Activated naive CD4-positive, alpha-beta T cell treated with anti-CD3 and anti-CD28 coated beads for 36 hours (primary cell): ENCODE results near the gene SLC6A11. TPM values are rescaled to one million over a fixed set of nuclear protein-coding genes. Genes with fewer than 3 reads are reported as not detected.

Experiments
- CTCF ChIA-PET: fragments of 350-600 bp; sonication (Branson Sonifier 250); formaldehyde crosslinking; loops from one replicate; lab custom pipeline; 2021; ENCODE audit warnings: antibody characterized with exemption; lab: Charles Lee
- DNase-seq: peaks from one replicate; pipeline ENCODE4 v3.0.0-alpha.2; 2020
- H3K27ac Mint-ChIP-seq: one replicate; pipeline ENCODE4 v1.8.0; 2021; ENCODE audit warnings: mild to moderate bottlenecking, mixed read lengths
- H3K27me3 Mint-ChIP-seq: one replicate; pipeline ENCODE4 v1.8.0; 2021; ENCODE audit warnings: low read depth, mixed read lengths
- H3K36me3 Mint-ChIP-seq: one replicate; pipeline ENCODE4 v1.8.0; 2021; ENCODE audit warnings: low read depth, mixed read lengths
- H3K4me1 Mint-ChIP-seq: one replicate; pipeline ENCODE4 v1.8.0; 2021; ENCODE audit warnings: low read depth, mixed read lengths
- H3K4me3 Mint-ChIP-seq: one replicate; pipeline ENCODE4 v1.8.0; 2021; ENCODE audit warnings: mild to moderate bottlenecking, moderate library complexity, mixed read lengths
- H3K9me3 Mint-ChIP-seq: one replicate; pipeline ENCODE4 v1.8.0; 2021; ENCODE audit warnings: mixed read lengths
- intact Hi-C: fragments of 100-400 bp; cut with micrococcal nuclease; formaldehyde crosslinking; loops from one replicate; pipeline ENCODE4 v1.15.1; 2023
- total RNA-seq, 2 experiments: library from RNA; stranded (reverse); gene quantifications; one replicate each; pipeline ENCODE4 v1.2.3, GENCODE V29; 2021

SLC6A11 gene
- total RNA-seq, 2 experiments from 2014 or later, result not detected

GRCh38 chr3:10956531-10956930 lies 140.5 kb downstream of the SLC6A11 start:
- CTCF ChIA-PET, result interaction anchor here (1.0 to 1.3 kb wide), 2 partner anchors 9 to 11 kb away, joined by 3 to 4 read pairs; no protein-coding TSS in a partner anchor

GRCh38 chr3:10956986-10957385 lies 141.0 kb downstream of the SLC6A11 start:
- no peak for DNase-seq
- Mint-ChIP-seq H3K27me3 (peaks cover 2% of the 10 kb centered on the region), H3K9me3 (no peaks in the 10 kb centered on the region), H3K27ac (no peak overlapping the region), H3K4me3 (no peak overlapping the region), H3K4me1 (no peaks in the 10 kb centered on the region), H3K36me3 (no peaks in the 10 kb centered on the region)
- intact Hi-C loops, result no loop called here
- CTCF ChIA-PET, result interaction anchor here (1.3 kb wide), 1 partner anchor 11 kb away, joined by 4 read pairs; no protein-coding TSS in a partner anchor

More at GRCh38 chr3:10956531-10956930, 140.5 kb downstream of the SLC6A11 start:
- Mint-ChIP-seq H3K27ac (no peak overlapping the region), H3K4me3 (no peak overlapping the region), H3K36me3 (no peaks in the 10 kb centered on the region), H3K27me3 (peaks cover 3% of the 10 kb centered on the region), H3K4me1 (no peaks in the 10 kb centered on the region), H3K9me3 (no peaks in the 10 kb centered on the region)
- intact Hi-C loops, result no loop called here
- DNase-seq, result no peak

GRCh38 chr3:10957976-10958749 lies 142.1 kb downstream of the SLC6A11 start:
- Mint-ChIP-seq H3K9me3 (no peaks in the 10 kb centered on the region), H3K4me3 (no peak overlapping the region), H3K27me3 (no peaks in the 10 kb centered on the region), H3K27ac (no peak overlapping the region), H3K36me3 (no peaks in the 10 kb centered on the region), H3K4me1 (no peaks in the 10 kb centered on the region)
- DNase-seq, result no peak
- intact Hi-C loops, result no loop called here
- CTCF ChIA-PET, result interaction anchor here (0.9 to 1.2 kb wide), 2 partner anchors 16 to 102 kb away, joined by 3 read pairs; no protein-coding TSS in a partner anchor

- H3K4me1 Mint-ChIP-seq, result no peaks in the 10 kb centered on the region
- H3K4me3 Mint-ChIP-seq, result no peak overlapping the region
- intact Hi-C loops, result no loop called here
- no peaks in the 10 kb centered on the region for H3K9me3 Mint-ChIP-seq
- no peak for DNase-seq
- CTCF ChIA-PET, result no interaction called here
- no peak overlapping the region for H3K27ac Mint-ChIP-seq
- H3K36me3 Mint-ChIP-seq, result no peaks in the 10 kb centered on the region
- no peaks in the 10 kb centered on the region for H3K27me3 Mint-ChIP-seq
Measured at GRCh38 chr3:10960255-10960654, 144.2 kb downstream of the SLC6A11 start.

GRCh38 chr3:10961921-10962320 lies 145.9 kb downstream of the SLC6A11 start:
- Mint-ChIP-seq H3K9me3 (no peaks in the 10 kb centered on the region), H3K36me3 (no peaks in the 10 kb centered on the region), H3K4me3 (no peak overlapping the region), H3K27me3 (peaks cover 8% of the 10 kb centered on the region), H3K27ac (no peak overlapping the region), H3K4me1 (no peaks in the 10 kb centered on the region)
- intact Hi-C loops, result no loop called here
- DNase-seq, result no peak
- CTCF ChIA-PET, result interaction anchor here (1.1 kb wide), 1 partner anchor 15 kb away, joined by 3 read pairs; no protein-coding TSS in a partner anchor

- CTCF ChIA-PET, result interaction anchor here (0.6 to 1.7 kb wide), 3 partner anchors 16 to 560 kb away, joined by 3 to 7 read pairs (median 3); no protein-coding TSS in a partner anchor
- H3K36me3 Mint-ChIP-seq, result no peaks in the 10 kb centered on the region
Measured at GRCh38 chr3:10962481-10963036, 146.5 kb downstream of the SLC6A11 start.

GRCh38 chr3:10964537-10965167 lies 148.6 kb downstream of the SLC6A11 start:
- H3K27me3 Mint-ChIP-seq, result peaks cover 9% of the 10 kb centered on the region
- intact Hi-C loops, result no loop called here
- no peaks in the 10 kb centered on the region for H3K4me1 Mint-ChIP-seq
- DNase-seq, result peak; percentile 27
- H3K4me3 Mint-ChIP-seq, result no peak overlapping the region
- H3K9me3 Mint-ChIP-seq, result no peaks in the 10 kb centered on the region
- H3K27ac Mint-ChIP-seq, result no peak overlapping the region
- CTCF ChIA-PET, result interaction anchor here (1.2 kb wide), 1 partner anchor 206 kb away, joined by 4 read pairs; no protein-coding TSS in a partner anchor
- no peaks in the 10 kb centered on the region for H3K36me3 Mint-ChIP-seq

More at GRCh38 chr3:10962481-10963036, 146.5 kb downstream of the SLC6A11 start:
- Mint-ChIP-seq H3K4me3 (no peak overlapping the region), H3K27me3 (peaks cover 8% of the 10 kb centered on the region), H3K27ac (no peak overlapping the region), H3K4me1 (no peaks in the 10 kb centered on the region), H3K9me3 (no peaks in the 10 kb centered on the region)
- no peak for DNase-seq
- intact Hi-C loops, result no loop called here

- no peak overlapping the region for H3K27ac Mint-ChIP-seq
- CTCF ChIA-PET, result no interaction called here
Measured at GRCh38 chr3:10968401-10968800, 152.4 kb downstream of the SLC6A11 start.

GRCh38 chr3:10970306-10970960 lies 154.4 kb downstream of the SLC6A11 start:
- CTCF ChIA-PET, result interaction anchor here (1.8 kb wide), 1 partner anchor 12 kb away, joined by 5 read pairs; no protein-coding TSS in a partner anchor
- H3K4me1 Mint-ChIP-seq, result no peaks in the 10 kb centered on the region
- no peaks in the 10 kb centered on the region for H3K36me3 Mint-ChIP-seq
- H3K9me3 Mint-ChIP-seq, result no peaks in the 10 kb centered on the region
- no peak overlapping the region for H3K27ac Mint-ChIP-seq
- no peak for DNase-seq
- intact Hi-C loops, result no loop called here
- H3K4me3 Mint-ChIP-seq, result no peak overlapping the region
- peaks cover 19% of the 10 kb centered on the region for H3K27me3 Mint-ChIP-seq

More at GRCh38 chr3:10968401-10968800, 152.4 kb downstream of the SLC6A11 start:
- DNase-seq, result no peak
- H3K4me1 Mint-ChIP-seq, result no peaks in the 10 kb centered on the region
- intact Hi-C loops, result no loop called here
- no peaks in the 10 kb centered on the region for H3K9me3 Mint-ChIP-seq
- no peak overlapping the region for H3K4me3 Mint-ChIP-seq
- no peaks in the 10 kb centered on the region for H3K36me3 Mint-ChIP-seq
- H3K27me3 Mint-ChIP-seq, result peaks cover 14% of the 10 kb centered on the region

GRCh38 chr3:10972072-10972782 lies 156.2 kb downstream of the SLC6A11 start:
- Mint-ChIP-seq H3K9me3 (no peaks in the 10 kb centered on the region), H3K27me3 (peaks cover 14% of the 10 kb centered on the region), H3K4me1 (peaks cover 5% of the 10 kb centered on the region), H3K36me3 (no peaks in the 10 kb centered on the region), H3K4me3 (no peak overlapping the region), H3K27ac (no peak overlapping the region)
- CTCF ChIA-PET, result no interaction called here
- intact Hi-C loops, result no loop called here
- no peak for DNase-seq

- Mint-ChIP-seq H3K4me3 (no peak overlapping the region), H3K36me3 (no peaks in the 10 kb centered on the region), H3K4me1 (peaks cover 5% of the 10 kb centered on the region), H3K27me3 (peaks cover 20% of the 10 kb centered on the region), H3K9me3 (no peaks in the 10 kb centered on the region), H3K27ac (no peak overlapping the region)
- CTCF ChIA-PET, result no interaction called here
- intact Hi-C loops, result no loop called here
- DNase-seq, result no peak
Measured at GRCh38 chr3:10973046-10973595, 157.1 kb downstream of the SLC6A11 start.
